GM10248 (cell line): ENCODE results near the gene H3-3A.

Experiments used
- CTCF ChIA-PET: fragments of 300-600 bp; sonication (Branson Sonifier 250); formaldehyde crosslinking; extraction: SDS; loops from one replicate; lab custom pipeline; 2021; ENCODE audit warnings: antibody characterized with exemption; lab: Yijun Ruan, JAX
- POLR2A ChIA-PET: fragments of 350-650 bp; sonication (Branson Sonifier 250); formaldehyde crosslinking; extraction: SDS; loops from one replicate; lab custom pipeline; 2020; ENCODE audit warnings: antibody characterized with exemption; lab: Yijun Ruan, JAX
- DNase-seq: peaks from one replicate; pipeline ENCODE4 v3.0.0; 2012; ENCODE audit errors: extremely low spot score
- CTCF ChIP-seq: IDR thresholded peaks from 2 replicates; pipeline ENCODE4 v1.5.1; 2012; ENCODE audit warnings: mild to moderate bottlenecking, low read depth; ENCODE audit errors: extremely low read depth, missing control alignments, control extremely low read depth

The H3-3A gene

GRCh38 chr1:226059709-226060108 lies 2.8 kb upstream of the H3-3A start:
- ChIA-PET CTCF (no interaction called here), POLR2A (no interaction called here)
- no peak for TF ChIP-seq CTCF
- no peak for DNase-seq

GRCh38 chr1:226060427-226060826 lies 2.1 kb upstream of the H3-3A start:
- ChIA-PET CTCF (interaction anchor here (0.8 to 1.2 kb wide), 2 partner anchors 60 to 65 kb away, joined by 3 read pairs; no protein-coding TSS in a partner anchor), POLR2A (no interaction called here)
- DNase-seq = no peak
- no peak for TF ChIP-seq CTCF

- POLR2A ChIA-PET = interaction anchor here (1.3 to 1.9 kb wide), 2 partner anchors 32 to 49 kb away, joined by 4 to 18 read pairs; no protein-coding TSS in a partner anchor
- no peak for TF ChIP-seq CTCF
- DNase-seq = no peak
- CTCF ChIA-PET = interaction anchor here (0.8 to 2.2 kb wide), 4 partner anchors 22 to 64 kb away, joined by 3 to 8 read pairs (median 5); no protein-coding TSS in a partner anchor
Observed at GRCh38 chr1:226061068-226061840, 1.3 kb upstream of the H3-3A start.

- TF ChIP-seq CTCF = no peak
- ChIA-PET POLR2A (interaction anchor here (0.6 to 2.1 kb wide), 18 partner anchors 8 to 633 kb away, joined by 3 to 23 read pairs (median 4); partner anchors contain the start of genes PYCR2 and SDE2), CTCF (interaction anchor here (0.8 to 2.2 kb wide), 7 partner anchors 10 to 75 kb away, joined by 3 to 8 read pairs (median 5); no protein-coding TSS in a partner anchor)
- peak; percentile 62 for DNase-seq
Observed at GRCh38 chr1:226061841-226062557, 517 bp upstream of the H3-3A start.

- no peak for TF ChIP-seq CTCF
- DNase-seq = peak; percentile 38
- CTCF ChIA-PET = interaction anchor here (0.7 to 2.2 kb wide), 9 partner anchors 11 to 77 kb away, joined by 3 to 7 read pairs (median 3); no protein-coding TSS in a partner anchor
- POLR2A ChIA-PET = interaction anchor here (0.6 to 2.1 kb wide), 10 partner anchors 10 to 216 kb away, joined by 3 to 23 read pairs (median 4); partner anchors contain the start of gene SDE2
Observed at GRCh38 chr1:226063224-226063976, 884 bp downstream of the H3-3A start.
